ENCODE measurements around the gene ACTRT2. TPM values are rescaled to one million over a fixed set of nuclear protein-coding genes. Genes with fewer than 3 reads are reported as not detected.

The ACTRT2 gene
- total RNA-seq, 2 donors from 2014 or later, result not detected

DNA sequence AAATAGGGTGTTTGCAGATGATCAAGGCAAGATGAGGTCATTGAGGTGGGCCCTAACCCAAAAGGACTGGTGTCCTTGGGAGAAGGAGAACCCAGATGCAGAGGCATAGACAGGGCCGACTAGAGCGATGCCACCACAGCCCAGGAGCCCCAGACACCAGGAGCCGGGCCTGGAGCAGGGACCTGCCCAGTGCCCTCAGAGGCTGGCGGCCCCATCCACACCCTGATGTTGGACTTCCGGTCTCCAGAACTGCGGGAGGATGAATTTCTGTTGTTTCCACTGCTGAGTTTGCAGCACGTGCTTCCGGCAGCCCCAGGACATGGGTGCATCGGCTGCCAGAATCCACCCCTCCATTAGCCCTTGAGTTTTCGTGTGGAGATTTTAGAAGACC lies 7.2 kb upstream of the ACTRT2 start:
- WGBS, 2 donors, result 86 to 88% methylated on average over 9 to 10 of the region's 10 CpGs
- DNase-seq (no peak), ATAC-seq (no peak)
- intact Hi-C loops (cut with DNase I), result loop anchor here (5.0 kb wide), 2 partner anchors 43 to 418 kb away; no protein-coding TSS in a partner anchor
- Histone ChIP-seq H3K9me3 (no peaks in the 10 kb centered on the region), H3K4me3 (no peak overlapping the region), H3K27me3 (no peaks in the 10 kb centered on the region), H3K36me3 (replicated peaks in 1 of 2; ENCODE audit: insufficient read depth in 1 of 2, low read depth in 2 of 2) (no peaks in the 10 kb centered on the region), H3K27ac (no peak overlapping the region), H3K4me1 (peaks cover 24% of the 10 kb centered on the region)
- no peak for TF ChIP-seq CTCF (IDR thresholded peaks at IDR 0.05)
- TF ChIP-seq POLR2A (IDR thresholded peaks at IDR 0.05), result no peak

DNA sequence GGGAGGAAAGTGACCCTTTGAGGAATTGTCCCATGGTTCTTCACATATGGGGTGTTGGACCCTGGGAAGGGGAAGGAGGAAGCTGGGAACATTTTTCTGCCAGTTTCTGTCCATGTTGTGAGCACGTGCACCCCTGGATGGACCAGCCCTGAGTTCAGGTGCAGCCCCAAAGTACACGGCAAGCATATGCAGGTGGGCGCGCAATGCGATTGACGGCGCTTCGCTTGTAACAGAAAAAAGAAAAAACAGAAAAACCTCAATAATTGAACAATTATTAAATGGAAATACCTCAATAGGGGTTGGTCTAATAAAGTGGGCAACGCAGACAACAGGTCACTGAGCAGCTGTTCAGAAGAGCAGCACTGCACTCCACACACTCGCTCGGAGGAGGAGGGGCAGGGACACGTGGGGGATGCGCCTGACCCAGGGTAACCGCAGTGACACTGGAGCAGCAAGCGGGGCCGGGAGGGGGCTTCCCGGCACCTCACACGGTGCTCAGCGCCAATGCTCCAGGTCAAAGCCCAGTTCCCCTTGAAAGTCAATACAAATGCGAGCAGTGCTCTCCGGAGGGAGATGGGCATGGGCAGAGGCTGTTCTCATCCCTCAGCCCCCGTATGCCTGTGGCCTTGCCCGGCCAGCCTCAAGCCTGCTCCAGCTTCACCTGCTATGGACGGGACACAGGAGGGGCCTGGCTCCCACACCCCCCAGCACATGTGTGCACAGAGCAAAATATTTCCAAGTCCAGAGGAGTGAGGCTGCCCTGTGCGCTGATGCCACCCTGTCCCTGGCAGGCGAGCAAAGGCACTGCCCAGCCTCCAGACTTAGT lies 6.6 kb upstream of the ACTRT2 start:
- TF ChIP-seq POLR2A (IDR thresholded peaks at IDR 0.05), result no peak
- TF ChIP-seq CTCF (IDR thresholded peaks at IDR 0.05), result no peak
- H3K27ac ChIP-seq, result no peak overlapping the region
- WGBS, 2 donors, result 78 to 82% methylated on average over 19 to 26 of the region's 26 CpGs
- ATAC-seq (no peak), DNase-seq (no peak)
- intact Hi-C loops (cut with DNase I), result loop anchor here (5.0 kb wide), 3 partner anchors 43 to 418 kb away; no protein-coding TSS in a partner anchor
- no peaks in the 10 kb centered on the region for H3K9me3 ChIP-seq
- peaks cover 24% of the 10 kb centered on the region for H3K4me1 ChIP-seq
- no peak overlapping the region for H3K4me3 ChIP-seq
- H3K36me3 ChIP-seq (replicated peaks in 1 of 2; ENCODE audit: insufficient read depth in 1 of 2, low read depth in 2 of 2), result no peaks in the 10 kb centered on the region
- no peaks in the 10 kb centered on the region for H3K27me3 ChIP-seq

DNA sequence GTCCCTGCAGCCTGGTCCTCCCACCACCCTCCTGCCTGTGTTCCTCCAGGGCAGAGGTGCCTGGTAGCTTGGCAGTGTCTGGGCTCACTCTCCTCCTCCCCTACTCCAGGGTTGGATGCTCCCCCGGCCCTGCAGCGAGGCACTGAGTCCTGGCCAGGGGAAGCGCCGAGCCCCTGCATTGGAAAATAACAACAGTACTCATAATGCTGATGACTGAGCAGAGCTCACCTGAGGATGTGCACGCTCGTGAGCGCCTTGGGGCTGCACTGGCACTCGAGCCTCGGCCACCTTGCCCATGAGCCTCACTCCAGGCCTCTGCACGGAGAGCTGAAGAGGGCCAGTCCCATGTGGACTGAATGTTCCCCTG lies 6.0 kb upstream of the ACTRT2 start:
- Histone ChIP-seq H3K27me3 (no peaks in the 10 kb centered on the region), H3K4me3 (no peak overlapping the region), H3K9me3 (no peaks in the 10 kb centered on the region), H3K4me1 (peaks cover 24% of the 10 kb centered on the region), H3K27ac (no peak overlapping the region), H3K36me3 (replicated peaks in 1 of 2; ENCODE audit: insufficient read depth in 1 of 2, low read depth in 2 of 2) (no peaks in the 10 kb centered on the region)
- ATAC-seq (no peak), DNase-seq (no peak)
- no peak for TF ChIP-seq POLR2A (IDR thresholded peaks at IDR 0.05)
- no peak for TF ChIP-seq CTCF (IDR thresholded peaks at IDR 0.05)
- intact Hi-C loops (cut with DNase I), result loop anchor here (5.0 kb wide), 1 partner anchor 272 kb away; no protein-coding TSS in a partner anchor
- 56 to 85% methylated on average over 6 to 10 of the region's 10 CpGs for WGBS, 2 donors

- peaks cover 24% of the 10 kb centered on the region for H3K4me1 ChIP-seq
- ATAC-seq (no peak), DNase-seq (no peak)
- H3K9me3 ChIP-seq, result no peaks in the 10 kb centered on the region
- WGBS, 2 donors, result 55 to 74% methylated on average over 5 of the region's 5 CpGs
- H3K27ac ChIP-seq, result no peak overlapping the region
- H3K27me3 ChIP-seq, result no peaks in the 10 kb centered on the region
- intact Hi-C loops (cut with DNase I), result loop anchor here (5.0 kb wide), 1 partner anchor 272 kb away; no protein-coding TSS in a partner anchor
- no peak overlapping the region for H3K4me3 ChIP-seq
- no peaks in the 10 kb centered on the region for H3K36me3 ChIP-seq (replicated peaks in 1 of 2; ENCODE audit: insufficient read depth in 1 of 2, low read depth in 2 of 2)
- TF ChIP-seq CTCF (IDR thresholded peaks at IDR 0.05) (no peak), POLR2A (IDR thresholded peaks at IDR 0.05) (no peak)
These were observed 5.5 kb upstream of the ACTRT2 start for GRCh38 chr1:3015744-3016143.
